SK-N-MC (cell line): ENCODE data around the gene GNA14.

ENCODE experiments used
- EZH2 ChIP-seq: fragments of 200-600 bp; sonication (generic); IDR thresholded peaks from one replicate; pipeline ENCODE4 v1.6.1; 2017; ENCODE audit warnings: antibody characterized with exemption
- FOXP2 ChIP-seq: optimal IDR thresholded peaks from 2 replicates; pipeline ENCODE3; 2011; ENCODE audit warnings: mild to moderate bottlenecking, moderate library complexity; ENCODE audit not compliant: insufficient read depth; ENCODE audit errors: extremely low read length, control extremely low read depth
- POLR2AphosphoS5 ChIP-seq: IDR thresholded peaks from 2 replicates; pipeline ENCODE4 v1.6.1; 2012; ENCODE audit warnings: mild to moderate bottlenecking, low read depth, low read length, borderline replicate concordance

DNA sequence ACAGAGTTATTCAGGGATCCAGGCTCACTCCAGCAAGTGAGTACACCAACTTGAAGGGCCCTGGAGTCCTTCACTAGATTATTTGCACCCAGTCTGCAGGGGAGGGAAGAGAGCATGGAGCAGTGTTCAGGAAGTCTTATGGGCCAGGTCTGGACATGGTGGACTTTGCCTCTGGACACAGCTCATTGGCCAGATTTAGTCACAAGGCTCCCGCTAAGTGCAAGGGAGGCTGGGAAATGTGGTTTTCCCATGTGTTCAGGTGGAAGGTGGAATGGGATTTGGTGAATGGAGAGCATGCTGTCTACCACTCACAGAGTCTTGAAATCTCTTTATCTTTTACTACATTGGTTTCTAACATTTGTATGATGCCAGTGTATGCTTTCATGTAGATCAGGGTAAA, 200.5 kb downstream of the GNA14 start:
- TF ChIP-seq EZH2 (no peak), POLR2AphosphoS5 (no peak), FOXP2 (no peak)
